AG08395 (cell line): ENCODE data around the gene ACVR2A.

Experiments used
- DNase-seq: peaks from one replicate; pipeline ENCODE4 v3.0.0; 2012; ENCODE audit warnings: mixed read lengths, low spot score

ACVR2A gene

DNA sequence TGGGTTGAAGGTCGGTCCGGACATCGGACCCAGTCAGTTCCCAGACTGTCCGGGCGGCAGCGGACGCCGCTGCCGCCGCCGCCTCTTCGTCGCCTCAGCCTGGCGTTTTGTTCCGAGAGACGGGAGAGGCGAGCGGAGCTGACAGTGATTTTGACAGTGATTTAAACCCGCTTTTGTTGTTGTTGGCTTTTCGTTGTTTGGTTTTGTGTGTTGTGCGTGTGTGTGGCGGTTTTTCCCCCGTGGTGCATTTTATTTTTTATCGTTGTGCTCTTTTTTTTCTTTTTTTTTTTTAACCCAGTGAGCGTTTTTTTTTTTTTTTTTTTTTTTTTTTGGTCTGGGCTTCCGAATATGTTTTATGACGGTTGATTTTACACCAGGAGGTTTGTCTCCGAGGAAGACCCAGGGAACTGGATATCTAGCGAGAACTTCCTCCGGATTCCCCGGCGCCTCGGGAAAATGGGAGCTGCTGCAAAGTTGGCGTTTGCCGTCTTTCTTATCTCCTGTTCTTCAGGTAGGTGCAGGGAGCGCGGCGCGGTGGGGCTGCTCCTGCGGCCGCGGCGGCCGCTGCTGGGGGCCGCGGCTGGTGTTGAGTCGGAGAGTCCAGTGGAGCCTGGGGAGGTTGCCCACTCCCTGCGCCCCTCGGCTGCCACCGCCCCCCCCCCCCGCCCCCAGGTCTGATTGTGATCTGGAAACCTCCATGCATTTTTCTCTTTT lies at the start of gene ACVR2A:
Gene ACVR2A (plus strand): TSS at position 333 of the 714 bp plus-strand sequence. CDS start 124 bp downstream, at position 457.
- peak; percentile 14 for DNase-seq

DNA sequence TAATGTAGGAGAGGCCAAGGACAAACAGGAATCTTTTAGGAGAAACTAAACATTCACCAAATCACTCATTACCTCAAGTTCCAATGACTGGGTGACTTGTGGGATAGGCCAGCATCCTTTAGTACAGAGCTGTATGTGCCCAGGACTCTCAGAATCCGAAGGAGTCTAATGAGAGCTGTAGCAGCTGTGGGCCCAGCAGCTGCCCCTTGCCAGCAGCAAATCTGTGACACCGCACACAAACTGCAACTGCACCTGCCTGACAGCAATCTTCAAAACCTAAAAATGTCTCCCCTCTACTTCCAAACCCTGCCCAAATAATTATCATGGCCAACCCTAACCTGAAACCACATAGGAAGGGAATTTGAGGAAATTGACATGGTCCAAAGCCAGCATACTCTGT lies 44.5 kb upstream of the ACVR2A start:
- no peak for DNase-seq

DNA sequence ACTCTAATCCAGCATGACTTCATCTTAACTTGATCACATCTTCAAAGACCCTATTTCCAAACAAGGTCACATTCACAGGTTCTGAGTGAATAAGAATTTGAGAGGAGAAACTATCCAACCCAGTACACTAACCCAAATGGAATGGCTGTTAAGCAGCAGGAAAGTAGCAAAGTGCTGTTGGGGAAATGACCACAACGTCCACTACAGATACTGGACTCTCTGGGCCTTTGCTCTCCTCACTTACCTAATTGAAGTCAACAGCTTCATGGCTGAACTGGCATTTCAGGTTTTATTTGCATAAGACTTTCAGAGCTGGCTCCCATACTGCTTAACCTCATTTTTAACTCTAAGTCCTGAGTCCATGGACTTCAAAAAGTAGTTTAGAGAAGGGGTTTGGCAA lies 38.0 kb upstream of the ACVR2A start:
- DNase-seq, result no peak

DNA sequence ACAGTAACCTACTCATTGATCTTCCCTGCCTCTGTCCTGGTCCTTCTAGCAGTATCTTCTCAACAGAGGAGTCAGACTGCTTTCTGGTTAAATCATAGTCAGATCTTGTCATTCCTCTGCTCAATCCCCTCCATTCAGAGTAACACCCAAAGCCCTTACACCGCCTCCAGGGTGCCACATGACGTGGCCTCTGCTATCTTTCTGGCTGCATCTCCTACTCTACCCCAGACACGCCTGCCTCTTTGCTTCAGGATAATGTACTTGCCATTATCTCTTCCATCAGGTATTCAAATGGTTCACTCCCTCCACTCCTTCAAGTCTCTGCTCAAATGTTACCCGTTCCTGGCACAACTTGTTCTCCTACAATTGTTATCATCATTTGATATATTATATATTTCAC lies 36.3 kb upstream of the ACVR2A start:
- DNase-seq, result no peak

DNA sequence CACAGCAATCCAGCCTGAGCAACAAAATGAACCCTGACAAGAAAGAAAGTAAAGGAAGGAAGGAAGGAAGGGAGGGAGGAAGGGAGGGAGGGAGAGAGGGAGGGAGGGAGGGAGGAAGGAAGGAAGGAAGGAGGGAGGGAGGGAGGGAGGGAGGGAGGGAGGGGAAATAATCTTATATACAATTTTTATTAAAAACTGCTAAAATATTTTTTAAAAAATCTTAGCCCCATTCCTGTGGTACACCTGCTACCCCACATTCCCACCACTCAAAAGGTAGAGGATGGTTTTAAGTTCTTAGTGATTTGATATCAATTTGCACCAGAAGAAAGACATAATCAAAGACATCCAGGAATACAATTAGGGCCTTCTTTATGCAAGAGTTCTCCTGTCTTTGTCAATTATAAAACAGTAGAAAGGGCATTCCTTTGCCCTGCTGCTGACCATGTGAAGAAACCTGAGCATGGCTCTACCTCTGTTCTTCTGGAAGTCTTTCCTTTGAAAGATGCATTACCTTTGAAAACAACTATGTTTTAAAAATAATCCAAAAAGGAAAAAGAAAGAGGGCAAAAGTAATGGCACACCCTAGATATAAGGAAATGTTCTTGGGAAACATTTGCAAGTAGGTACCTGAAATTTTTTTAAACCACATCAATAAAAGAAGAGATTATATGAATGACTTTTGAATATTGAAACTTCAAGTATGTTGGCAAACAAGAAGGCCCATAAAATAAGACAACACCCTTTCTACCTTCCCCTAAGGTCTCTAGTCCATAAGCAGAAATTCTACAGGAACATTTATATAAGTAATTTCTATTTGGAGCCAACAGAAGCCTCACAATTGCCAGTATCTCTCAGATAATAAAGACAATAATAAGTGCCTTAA lies 33.7 kb upstream of the ACVR2A start:
- no peak for DNase-seq

DNA sequence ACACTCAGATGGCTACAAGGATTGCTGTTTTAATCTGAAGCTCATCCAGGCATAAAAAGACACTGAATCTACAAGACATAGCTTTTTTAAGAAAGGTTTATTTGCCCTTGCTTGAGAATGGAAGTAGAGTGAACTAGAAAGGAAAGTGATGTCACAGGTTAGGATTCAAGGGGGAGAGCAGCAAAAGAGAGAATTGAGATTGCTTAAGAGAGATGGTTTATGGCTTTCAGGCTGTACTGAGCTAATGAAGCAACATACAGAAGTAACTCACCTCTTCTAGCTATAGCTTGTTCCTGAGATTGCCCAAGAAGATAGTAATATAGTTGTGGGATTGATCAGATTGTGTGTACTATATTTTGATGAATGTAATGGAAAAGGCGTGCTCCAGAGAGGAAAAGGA lies 26.1 kb upstream of the ACVR2A start:
- no peak for DNase-seq

DNA sequence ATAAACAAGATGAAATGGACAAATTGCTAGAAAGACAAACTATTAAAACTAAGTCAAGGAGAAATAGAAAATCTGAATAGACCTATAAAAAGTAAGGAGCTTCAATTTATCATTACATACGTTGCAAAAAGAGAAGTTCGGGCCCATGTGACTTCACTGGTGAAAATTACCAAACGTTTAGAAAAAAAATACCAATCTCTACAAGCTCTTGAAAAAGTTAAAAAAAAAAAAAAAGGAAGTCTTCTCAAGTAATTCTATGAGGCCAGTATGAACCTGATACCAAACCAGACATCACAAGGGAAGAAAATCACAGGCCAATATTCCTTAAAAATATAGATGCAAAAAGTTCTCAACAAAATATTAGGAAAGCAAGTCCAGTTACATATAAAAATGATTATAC lies 20.2 kb upstream of the ACVR2A start:
- DNase-seq, result no peak

DNA sequence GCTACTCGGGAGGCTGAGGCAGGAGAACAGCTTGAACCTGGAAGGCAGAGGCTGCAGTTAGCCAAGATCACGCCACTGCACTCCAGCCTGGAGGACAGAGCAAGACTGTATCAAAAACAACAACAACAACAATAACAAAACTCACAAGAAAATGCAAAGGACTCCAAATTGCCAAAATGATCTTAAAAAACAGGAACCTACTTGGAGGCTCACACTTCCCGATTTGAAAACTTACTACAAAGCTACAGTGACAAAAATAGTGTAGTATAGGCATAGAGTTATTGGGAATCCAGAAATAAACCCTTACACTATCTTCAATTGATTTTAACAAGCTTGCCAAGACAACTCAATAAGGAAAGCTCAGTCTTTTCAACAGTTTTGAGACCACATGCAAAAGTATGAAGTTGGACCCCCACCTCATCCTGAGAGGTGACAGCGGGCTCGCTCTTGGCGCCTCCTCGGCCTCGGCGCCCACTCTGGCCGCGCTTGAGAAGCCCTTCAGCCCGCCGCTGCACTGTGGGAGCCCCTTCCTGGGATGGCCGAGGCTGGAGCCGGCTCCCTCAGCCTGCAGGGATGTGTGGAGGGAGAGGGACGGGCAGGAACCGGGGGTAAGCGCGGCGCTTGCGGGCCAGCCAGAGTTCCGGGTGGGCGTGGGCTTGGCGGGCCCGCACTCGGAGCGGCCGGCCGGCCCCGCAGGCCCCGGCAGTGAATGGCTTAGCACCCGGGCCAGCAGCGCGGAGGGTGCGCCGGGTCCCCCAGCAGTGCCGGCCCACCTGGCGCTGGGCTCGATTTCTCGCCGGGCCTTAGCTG lies 18.3 kb upstream of the ACVR2A start:
- DNase-seq, result no peak

DNA sequence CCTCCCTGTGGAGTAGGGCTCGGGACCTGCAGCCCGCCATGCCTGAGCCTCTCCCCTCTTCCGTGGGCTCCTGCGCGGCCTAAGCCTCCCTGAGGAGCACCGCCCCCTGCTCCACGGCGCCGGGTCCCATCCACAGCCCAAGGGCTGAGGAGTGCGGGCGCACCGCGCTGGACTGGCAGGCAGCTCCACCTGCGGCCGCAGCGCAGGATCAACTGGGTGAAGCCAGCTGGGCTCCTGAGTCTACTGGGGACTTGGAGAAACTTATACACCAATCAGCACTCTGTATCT lies 17.8 kb upstream of the ACVR2A start:
- DNase-seq, result no peak

DNA sequence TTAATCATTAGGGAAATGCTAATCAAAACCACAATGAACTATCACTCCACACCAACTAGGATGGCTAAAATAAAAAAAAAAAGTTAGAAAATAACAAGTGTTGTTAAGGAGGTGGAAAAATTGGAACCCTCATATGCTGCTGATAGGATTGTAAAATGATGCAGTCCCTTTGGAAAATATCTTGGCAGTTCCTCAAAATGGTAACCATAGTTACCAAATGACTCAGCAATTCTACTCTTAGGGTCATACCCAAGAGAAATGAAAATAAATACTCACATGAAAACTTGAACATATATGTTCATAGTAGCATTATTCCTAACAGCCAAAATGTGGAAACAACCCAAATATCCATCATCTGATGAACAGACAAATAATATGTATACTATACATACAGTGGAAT lies 15.7 kb upstream of the ACVR2A start:
- DNase-seq, result peak; percentile 21

DNA sequence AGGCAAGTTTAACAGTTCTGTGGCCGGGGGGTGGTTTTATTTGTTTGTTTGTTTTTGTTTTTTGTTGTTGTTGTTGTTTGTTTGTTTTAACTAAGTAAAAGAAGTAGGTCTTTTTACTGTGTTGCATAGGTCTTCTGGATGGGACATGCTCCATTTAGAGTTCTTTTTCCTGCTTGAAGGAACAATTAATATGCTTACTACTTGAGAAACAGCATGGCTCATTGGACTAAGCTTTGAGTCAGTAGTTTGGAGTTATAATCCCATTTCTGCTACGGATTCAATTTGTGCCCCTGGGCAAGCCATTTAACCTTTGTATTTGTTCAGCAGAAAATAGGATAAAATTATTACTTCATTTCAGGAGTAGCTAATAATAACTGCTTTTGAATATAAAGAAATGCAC lies 8.7 kb upstream of the ACVR2A start:
- DNase-seq, result no peak

DNA sequence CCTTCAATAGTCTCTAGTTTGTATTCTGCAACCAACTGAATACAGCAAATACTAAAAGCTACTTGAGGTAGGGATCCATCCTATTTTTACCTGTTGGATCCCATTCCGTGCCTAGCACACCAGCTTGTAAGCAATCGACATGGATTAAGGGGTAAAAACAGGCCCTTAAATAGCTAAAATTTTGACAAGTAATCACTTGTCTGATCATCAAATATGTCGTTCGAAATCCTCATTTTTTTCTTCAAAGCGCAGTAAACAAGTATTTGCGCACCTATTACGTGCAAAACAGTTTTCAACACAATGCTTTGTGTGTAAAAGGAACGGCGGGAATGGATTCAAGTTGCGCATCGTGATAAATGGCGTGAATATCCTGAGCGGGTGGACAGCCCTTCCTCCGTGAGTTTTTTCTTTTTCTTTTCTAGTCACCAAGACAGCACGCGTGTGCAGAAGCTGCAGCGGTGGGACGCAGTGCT lies 1.4 kb upstream of the ACVR2A start:
- DNase-seq, result no peak

DNA sequence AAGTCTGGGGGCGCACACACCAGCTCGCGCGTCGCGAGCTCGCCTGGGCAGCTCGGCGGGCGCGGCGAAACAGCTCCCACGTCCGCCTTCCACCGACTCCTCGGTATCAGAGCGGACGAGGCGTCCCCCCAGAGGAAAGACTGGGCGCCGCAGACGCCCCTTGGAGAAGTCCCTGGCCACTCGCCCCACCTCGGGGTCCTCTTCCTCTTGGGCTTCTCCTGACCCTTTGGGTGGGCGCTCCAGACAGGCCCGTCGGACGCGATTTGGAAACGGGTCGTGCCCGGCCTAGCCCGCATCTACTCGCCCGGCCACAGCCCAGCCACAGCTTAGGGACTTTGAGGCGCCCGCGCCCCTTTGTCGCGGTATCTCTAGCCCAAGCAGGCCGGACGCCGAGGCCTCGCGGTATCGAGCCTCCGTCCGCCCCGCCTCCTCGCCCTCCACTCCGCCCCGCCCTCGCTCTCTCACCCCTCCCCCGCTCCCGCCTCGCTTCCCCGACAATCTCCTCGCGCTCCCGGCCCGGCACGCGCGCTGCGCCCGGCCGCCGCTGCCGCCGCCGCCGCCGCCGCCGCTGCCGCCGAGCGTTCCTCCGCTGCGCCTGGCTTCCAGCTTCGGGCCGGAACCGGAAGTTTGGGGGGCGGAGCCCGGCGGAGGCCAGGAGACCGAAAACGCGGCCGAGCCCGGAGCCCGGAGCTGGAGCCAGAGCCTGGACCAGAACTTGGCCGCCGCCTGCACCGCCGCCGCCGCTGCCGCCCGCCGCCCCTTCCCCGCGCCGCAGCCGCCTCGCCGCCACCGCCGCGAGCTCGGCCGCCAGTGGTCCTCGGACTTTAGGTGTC lies 749 bp upstream of the ACVR2A start:
- DNase-seq, result peak; percentile 94

DNA sequence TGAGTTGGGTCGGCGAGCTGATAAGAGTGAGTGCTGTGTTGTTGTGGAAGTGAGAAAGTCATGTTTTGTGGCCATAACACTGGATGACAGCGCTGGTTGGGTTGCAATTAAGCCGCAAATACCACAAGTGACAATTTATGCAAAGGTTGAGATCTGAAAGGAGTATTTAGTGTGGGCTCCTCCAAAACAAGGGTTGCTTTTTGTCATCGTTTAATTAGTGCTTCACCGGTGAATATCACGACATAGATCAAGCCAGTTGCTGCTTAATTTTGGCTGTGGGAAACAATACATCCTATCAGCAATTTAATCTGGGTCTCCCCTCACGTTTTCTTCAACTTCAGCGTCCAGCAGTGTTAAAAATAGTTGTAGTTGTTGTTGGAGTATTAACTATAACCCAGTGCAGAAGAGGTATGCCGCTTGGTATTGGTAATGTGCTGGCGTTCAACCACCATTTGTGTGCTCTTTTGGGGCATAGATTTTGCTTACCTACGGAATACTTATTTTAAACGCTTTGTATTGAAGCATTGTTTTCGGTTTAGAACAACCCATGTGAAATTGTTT lies 662 bp downstream of the ACVR2A start:
- peak; percentile 8 for DNase-seq

DNA sequence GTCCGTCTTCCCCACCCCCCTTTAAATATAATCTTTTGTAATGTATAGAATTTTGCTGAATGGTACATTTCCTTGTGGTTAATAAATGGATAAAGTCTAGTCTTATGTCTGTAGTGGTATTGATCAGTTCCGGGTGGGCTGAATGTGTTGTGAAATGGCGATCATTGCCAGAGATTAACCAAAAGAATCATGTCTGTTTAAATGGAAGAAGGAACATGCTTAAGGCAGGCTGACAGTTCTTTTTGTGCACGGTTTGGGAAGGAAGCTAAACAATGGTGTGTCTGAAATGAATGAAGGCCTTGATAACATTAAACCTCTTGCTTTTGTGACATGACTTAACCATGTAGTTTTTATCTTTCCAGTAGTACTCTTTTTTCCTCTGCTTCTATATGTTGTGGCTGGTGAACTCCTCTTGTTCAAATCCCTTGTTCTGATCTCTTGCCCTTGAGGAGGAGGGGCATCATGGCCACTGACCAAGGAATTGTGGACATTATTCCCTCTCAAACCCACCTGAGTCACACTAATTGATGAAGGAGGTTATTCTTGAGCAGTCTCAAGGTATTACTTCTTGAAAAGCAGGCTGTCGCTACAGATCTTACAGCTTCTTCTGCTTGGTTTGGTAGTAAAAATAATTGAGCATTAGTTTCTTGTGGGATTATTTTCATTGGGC lies 1.7 kb downstream of the ACVR2A start:
- DNase-seq, result peak; percentile 13

DNA sequence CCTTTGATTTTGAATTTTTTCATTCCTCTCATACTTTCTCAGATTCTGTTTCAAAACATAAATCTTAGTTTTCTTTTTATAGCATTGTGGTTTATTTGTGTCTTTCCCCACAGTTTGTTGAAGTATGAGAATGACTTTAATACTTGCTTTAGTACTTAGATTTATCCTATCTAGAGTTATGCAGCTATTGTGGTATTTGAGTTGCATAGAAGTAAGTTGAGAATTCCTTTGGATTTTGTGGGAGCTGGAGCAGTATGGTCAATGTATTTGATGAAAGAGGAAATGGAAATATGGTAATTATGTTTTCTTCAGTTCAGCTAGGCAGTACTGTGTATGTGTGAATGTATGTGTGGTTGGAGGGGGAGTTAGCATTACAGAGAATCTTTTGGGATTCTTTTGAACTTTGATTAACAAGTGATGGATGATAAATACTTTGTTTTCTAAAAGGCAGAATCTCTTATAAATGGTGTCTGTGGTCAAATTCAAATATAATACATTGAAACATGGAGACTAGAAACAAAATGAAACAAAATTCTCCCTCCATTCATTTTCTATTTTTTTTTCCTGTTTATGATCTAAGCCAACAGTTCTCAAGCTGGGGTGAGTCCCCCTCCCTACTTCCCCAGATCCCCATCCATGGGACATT lies 3.0 kb downstream of the ACVR2A start:
- DNase-seq, result peak; percentile 1

DNA sequence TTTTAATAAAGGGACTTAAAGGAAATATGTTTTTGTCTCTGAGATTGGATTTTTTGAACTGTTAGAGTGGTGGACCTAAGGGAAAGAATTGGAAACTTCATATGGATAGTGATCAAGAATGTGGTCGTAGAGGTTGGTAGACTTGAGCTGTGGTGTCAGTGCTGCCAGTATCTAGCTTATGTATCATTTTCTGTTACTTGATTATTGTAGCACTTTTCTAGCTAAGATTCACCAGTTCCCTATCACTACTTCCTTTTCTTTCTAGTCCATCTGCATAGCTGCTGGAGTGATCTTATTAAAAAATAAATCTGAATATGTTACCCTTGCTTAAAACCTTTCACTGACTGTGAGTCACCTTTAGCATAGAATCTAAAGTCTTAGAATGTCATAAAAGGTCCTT lies 6.0 kb downstream of the ACVR2A start:
- DNase-seq, result no peak

DNA sequence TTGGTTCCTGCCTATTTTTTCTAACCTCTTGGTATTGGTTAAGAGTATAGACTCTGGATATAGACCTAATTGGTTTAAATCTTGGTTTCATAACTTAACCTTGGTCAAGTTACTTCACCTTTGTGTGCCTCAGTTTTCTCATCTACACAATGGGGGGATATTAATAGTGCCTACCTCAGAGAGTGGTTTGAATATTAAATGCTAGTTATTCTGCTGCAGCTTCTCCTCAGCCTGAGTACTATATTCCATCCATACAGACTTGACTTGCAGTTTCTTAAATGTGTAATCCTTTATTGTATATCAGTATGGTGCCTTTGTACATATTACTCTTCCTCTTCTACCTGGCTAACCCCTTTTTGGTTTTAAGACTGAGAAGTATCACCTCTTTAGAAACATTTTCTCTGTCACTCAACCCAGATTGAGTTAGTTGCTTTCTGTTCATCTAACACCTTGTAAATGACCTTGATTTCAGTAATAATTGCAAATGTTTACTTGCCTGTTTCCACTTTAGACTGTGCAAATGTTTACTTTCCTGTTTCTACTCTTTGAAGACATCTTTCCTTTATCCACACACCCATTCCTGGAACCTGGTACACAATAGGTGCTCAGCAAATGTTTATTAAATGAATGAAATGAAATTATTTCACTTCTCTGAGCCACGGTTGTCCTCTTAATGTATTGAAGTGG lies 6.6 kb downstream of the ACVR2A start:
- DNase-seq, result no peak

DNA sequence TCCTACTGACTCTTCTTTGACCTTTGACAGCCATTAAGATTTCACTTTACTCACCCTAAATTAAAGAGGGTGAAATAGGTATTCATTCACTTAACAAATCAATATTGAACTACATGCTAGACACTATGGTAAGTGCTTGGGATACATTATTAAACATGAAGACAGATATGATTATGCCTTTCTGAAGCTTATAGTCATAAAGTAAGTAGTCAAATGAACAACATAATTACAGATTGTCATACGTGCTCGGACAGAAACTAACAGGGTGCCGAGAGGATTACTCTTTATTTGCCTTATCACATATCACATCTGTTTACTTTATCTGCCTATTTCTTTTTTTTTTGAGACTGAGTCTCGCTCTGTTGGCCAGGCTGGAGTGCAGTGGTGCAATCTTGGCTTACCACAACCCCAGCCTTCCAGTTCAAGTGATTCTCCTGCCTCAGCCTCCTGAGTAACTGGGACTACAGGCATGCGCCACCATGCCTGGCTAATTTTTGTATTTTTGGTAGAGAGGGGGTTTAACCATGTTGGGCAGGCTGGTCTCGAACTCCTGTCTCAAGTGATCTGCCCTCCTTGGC lies 9.8 kb downstream of the ACVR2A start:
- no peak for DNase-seq
